ENCODE measurements around the gene PRPF8.

The PRPF8 gene

DNA sequence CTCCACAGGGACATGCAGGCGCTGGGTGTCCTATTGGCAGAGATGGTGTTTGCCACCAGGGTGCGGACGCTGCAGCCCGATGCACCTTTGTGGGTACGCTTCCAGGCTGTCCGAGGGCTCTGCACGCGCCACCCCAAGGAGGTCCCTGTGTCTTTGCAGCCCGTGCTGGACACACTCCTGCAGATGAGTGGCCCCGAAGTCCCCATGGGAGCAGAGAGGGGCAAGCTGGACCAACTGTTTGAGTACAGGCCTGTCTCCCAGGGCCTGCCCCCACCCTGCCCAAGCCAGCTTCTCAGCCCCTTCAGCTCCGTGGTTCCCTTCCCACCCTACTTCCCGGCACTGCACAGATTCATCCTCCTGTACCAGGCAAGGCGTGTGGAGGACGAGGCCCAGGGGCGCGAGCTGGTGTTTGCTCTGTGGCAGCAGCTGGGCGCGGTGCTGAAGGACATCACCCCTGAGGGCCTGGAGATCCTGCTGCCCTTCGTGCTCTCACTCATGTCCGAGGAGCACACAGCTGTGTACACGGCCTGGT, 42.7 kb upstream of the PRPF8 start:
- H3K79me1 ChIP-seq (ENCODE audit: low read length), result peaks cover 8% of the 10 kb centered on the region
- H2BK12ac ChIP-seq (ENCODE audit: low read length), result no peak overlapping the region
- peaks cover 4% of the 10 kb centered on the region for H3K9me3 ChIP-seq (ENCODE audit: insufficient read depth, low read depth, low read length)
- no peak for DNase-seq
- no peak overlapping the region for H2BK120ac ChIP-seq (ENCODE audit: insufficient read depth, low read length, poor library complexity)
- H3K27me3 ChIP-seq (ENCODE audit: insufficient read depth, low read length), result no peaks in the 10 kb centered on the region
- no peak overlapping the region for H3K27ac ChIP-seq (ENCODE audit: low read depth, low read length)
- no peak overlapping the region for H3K14ac ChIP-seq (ENCODE audit: low read length)
- H3K4me3 ChIP-seq (ENCODE audit: low read depth, low read length), result no peak overlapping the region
- no peak overlapping the region for H4K12ac ChIP-seq (ENCODE audit: low read depth, low read length)
- H2AK5ac ChIP-seq (ENCODE audit: low read length), result no peak overlapping the region
- no CpG with 5 or more reads among the region's 21 CpGs for WGBS (ENCODE audit: extremely low coverage, insufficient coverage, insufficient read length)
- peaks cover 9 to 16% of the 10 kb centered on the region in 2 experiments for H3K4me1 ChIP-seq (ENCODE audit: control insufficient read depth in 1 of 2, insufficient read depth in 2 of 2, low read length in 2 of 2)
- H3K18ac ChIP-seq (ENCODE audit: low read length), result no peak overlapping the region
- H3K79me2 ChIP-seq (ENCODE audit: control insufficient read depth, insufficient read depth, low read length, poor library complexity), result peaks cover 5% of the 10 kb centered on the region
- no peak overlapping the region for H4K8ac ChIP-seq (ENCODE audit: low read depth, low read length)
- H3K4ac ChIP-seq (ENCODE audit: low read depth, low read length), result no peak overlapping the region
- H3K4me2 ChIP-seq (ENCODE audit: low read length), result no peak overlapping the region
- H4K91ac ChIP-seq (ENCODE audit: low read depth, low read length), result no peak overlapping the region
- peaks cover 2 to 4% of the 10 kb centered on the region in 2 experiments for H3K36me3 ChIP-seq (ENCODE audit: control insufficient read depth in 1 of 2, insufficient read depth in 2 of 2, low read length in 2 of 2)
- H2AFZ ChIP-seq (ENCODE audit: insufficient read depth, low read length, poor library complexity), result no peak overlapping the region
- no peak overlapping the region for H3K23ac ChIP-seq (ENCODE audit: low read length)
- H3K9ac ChIP-seq (ENCODE audit: low read length), result no peak overlapping the region
- no peak overlapping the region for H2BK5ac ChIP-seq (ENCODE audit: low read depth, low read length, poor library complexity)

GRCh38 chr17:1726626-1727257, 42.1 kb upstream of the PRPF8 start:
- WGBS (ENCODE audit: extremely low coverage, insufficient coverage, insufficient read length), result no CpG with 5 or more reads among the region's 18 CpGs
- no peak overlapping the region for H2BK5ac ChIP-seq (ENCODE audit: low read depth, low read length, poor library complexity)
- H3K9me3 ChIP-seq (ENCODE audit: insufficient read depth, low read depth, low read length), result peaks cover 4% of the 10 kb centered on the region
- no peak overlapping the region for H3K4ac ChIP-seq (ENCODE audit: low read depth, low read length)
- no peak overlapping the region for H3K4me3 ChIP-seq (ENCODE audit: low read depth, low read length)
- H4K91ac ChIP-seq (ENCODE audit: low read depth, low read length), result no peak overlapping the region
- H3K4me2 ChIP-seq (ENCODE audit: low read length), result no peak overlapping the region
- H2BK120ac ChIP-seq (ENCODE audit: insufficient read depth, low read length, poor library complexity), result no peak overlapping the region
- no peaks in the 10 kb centered on the region for H3K27me3 ChIP-seq (ENCODE audit: insufficient read depth, low read length)
- H3K14ac ChIP-seq (ENCODE audit: low read length), result no peak overlapping the region
- H2BK12ac ChIP-seq (ENCODE audit: low read length), result no peak overlapping the region
- H3K79me1 ChIP-seq (ENCODE audit: low read length), result peaks cover 8% of the 10 kb centered on the region
- H2AK5ac ChIP-seq (ENCODE audit: low read length), result no peak overlapping the region
- H4K12ac ChIP-seq (ENCODE audit: low read depth, low read length), result no peak overlapping the region
- H3K79me2 ChIP-seq (ENCODE audit: control insufficient read depth, insufficient read depth, low read length, poor library complexity), result peaks cover 5% of the 10 kb centered on the region
- no peak overlapping the region for H4K8ac ChIP-seq (ENCODE audit: low read depth, low read length)
- peaks cover 9 to 16% of the 10 kb centered on the region in 2 experiments for H3K4me1 ChIP-seq (ENCODE audit: control insufficient read depth in 1 of 2, insufficient read depth in 2 of 2, low read length in 2 of 2)
- no peak overlapping the region for H3K27ac ChIP-seq (ENCODE audit: low read depth, low read length)
- H3K23ac ChIP-seq (ENCODE audit: low read length), result no peak overlapping the region
- H3K9ac ChIP-seq (ENCODE audit: low read length), result no peak overlapping the region
- H2AFZ ChIP-seq (ENCODE audit: insufficient read depth, low read length, poor library complexity), result no peak overlapping the region
- no peak overlapping the region for H3K18ac ChIP-seq (ENCODE audit: low read length)
- no peak for DNase-seq
- H3K36me3 ChIP-seq (ENCODE audit: control insufficient read depth in 1 of 2, insufficient read depth in 2 of 2, low read length in 2 of 2), result peaks cover 2 to 4% of the 10 kb centered on the region in 2 experiments

GRCh38 chr17:1725642-1726511, 41.2 kb upstream of the PRPF8 start:
- H3K4ac ChIP-seq (ENCODE audit: low read depth, low read length), result no peak overlapping the region
- H2BK12ac ChIP-seq (ENCODE audit: low read length), result no peak overlapping the region
- H3K14ac ChIP-seq (ENCODE audit: low read length), result no peak overlapping the region
- H3K4me3 ChIP-seq (ENCODE audit: low read depth, low read length), result no peak overlapping the region
- peak overlapping the region; percentile 11 for H2AK5ac ChIP-seq (ENCODE audit: low read length)
- no peak overlapping the region for H2BK120ac ChIP-seq (ENCODE audit: insufficient read depth, low read length, poor library complexity)
- peaks cover 4% of the 10 kb centered on the region for H3K9me3 ChIP-seq (ENCODE audit: insufficient read depth, low read depth, low read length)
- H3K27me3 ChIP-seq (ENCODE audit: insufficient read depth, low read length), result no peaks in the 10 kb centered on the region
- H4K91ac ChIP-seq (ENCODE audit: low read depth, low read length), result no peak overlapping the region
- H3K4me1 ChIP-seq (ENCODE audit: control insufficient read depth in 1 of 2, insufficient read depth in 2 of 2, low read length in 2 of 2), result peaks cover 9 to 13% of the 10 kb centered on the region in 2 experiments
- H4K12ac ChIP-seq (ENCODE audit: low read depth, low read length), result peak overlapping the region; percentile 2
- H4K8ac ChIP-seq (ENCODE audit: low read depth, low read length), result no peak overlapping the region
- H3K36me3 ChIP-seq (ENCODE audit: control insufficient read depth in 1 of 2, insufficient read depth in 2 of 2, low read length in 2 of 2), result peaks cover 2 to 4% of the 10 kb centered on the region in 2 experiments
- H3K4me2 ChIP-seq (ENCODE audit: low read length), result no peak overlapping the region
- H2BK5ac ChIP-seq (ENCODE audit: low read depth, low read length, poor library complexity), result no peak overlapping the region
- no peak overlapping the region for H3K27ac ChIP-seq (ENCODE audit: low read depth, low read length)
- peaks cover 5% of the 10 kb centered on the region for H3K79me2 ChIP-seq (ENCODE audit: control insufficient read depth, insufficient read depth, low read length, poor library complexity)
- H3K23ac ChIP-seq (ENCODE audit: low read length), result no peak overlapping the region
- DNase-seq, result no peak
- peaks cover 8% of the 10 kb centered on the region for H3K79me1 ChIP-seq (ENCODE audit: low read length)
- no peak overlapping the region for H2AFZ ChIP-seq (ENCODE audit: insufficient read depth, low read length, poor library complexity)
- H3K9ac ChIP-seq (ENCODE audit: low read length), result no peak overlapping the region
- WGBS (ENCODE audit: extremely low coverage, insufficient coverage, insufficient read length), result no CpG with 5 or more reads among the region's 54 CpGs
- no peak overlapping the region for H3K18ac ChIP-seq (ENCODE audit: low read length)

DNA sequence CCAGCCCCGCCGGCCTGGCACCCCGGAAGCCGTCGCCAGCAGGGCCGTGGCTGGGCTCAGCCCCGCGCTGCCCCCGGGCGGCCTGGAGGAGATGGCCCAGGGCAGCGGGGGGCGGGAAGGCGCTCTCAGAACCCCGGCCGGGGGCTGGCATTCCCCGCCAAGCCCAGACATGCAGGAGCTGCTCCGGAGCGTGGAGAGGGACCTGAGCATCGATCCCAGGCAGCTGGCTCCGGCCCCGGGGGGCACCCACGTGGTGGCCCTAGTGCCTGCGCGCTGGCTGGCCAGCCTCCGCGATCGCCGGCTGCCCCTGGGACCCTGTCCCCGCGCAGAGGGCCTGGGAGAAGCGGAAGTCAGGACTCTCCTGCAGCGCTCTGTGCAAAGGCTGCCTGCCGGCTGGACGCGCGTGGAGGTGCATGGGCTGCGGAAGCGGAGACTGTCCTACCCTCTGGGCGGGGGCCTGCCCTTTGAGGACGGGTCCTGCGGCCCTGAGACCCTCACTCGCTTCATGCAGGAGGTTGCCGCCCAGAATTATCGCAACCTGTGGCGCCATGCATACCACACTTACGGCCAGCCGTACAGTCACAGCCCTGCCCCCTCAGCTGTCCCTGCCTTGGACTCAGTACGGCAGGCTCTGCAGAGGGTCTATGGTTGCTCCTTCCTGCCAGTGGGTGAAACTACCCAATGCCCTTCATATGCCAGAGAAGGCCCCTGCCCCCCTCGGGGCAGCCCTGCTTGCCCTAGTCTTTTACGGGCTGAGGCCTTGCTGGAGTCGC, 40.4 kb upstream of the PRPF8 start:
- Histone ChIP-seq H3K4me1 (ENCODE audit: control insufficient read depth in 1 of 2, insufficient read depth in 2 of 2, low read length in 2 of 2) (peaks cover 9 to 13% of the 10 kb centered on the region in 2 experiments), H3K4ac (ENCODE audit: low read depth, low read length) (peak overlapping the region; percentile 54), H3K36me3 (ENCODE audit: control insufficient read depth in 1 of 2, insufficient read depth in 2 of 2, low read length in 2 of 2) (peaks cover 2 to 4% of the 10 kb centered on the region in 2 experiments), H3K14ac (ENCODE audit: low read length) (peak overlapping the region; percentile 63), H4K91ac (ENCODE audit: low read depth, low read length) (peak overlapping the region; percentile 47), H3K79me2 (ENCODE audit: control insufficient read depth, insufficient read depth, low read length, poor library complexity) (peaks cover 5% of the 10 kb centered on the region), H2AK5ac (ENCODE audit: low read length) (no peak overlapping the region), H2BK5ac (ENCODE audit: low read depth, low read length, poor library complexity) (no peak overlapping the region), H3K18ac (ENCODE audit: low read length) (peak overlapping the region; percentile 26), H3K23ac (ENCODE audit: low read length) (no peak overlapping the region), H2AFZ (ENCODE audit: insufficient read depth, low read length, poor library complexity) (peak overlapping the region; percentile 46), H3K4me3 (ENCODE audit: low read depth, low read length) (peak overlapping the region; percentile 71), H3K9me3 (ENCODE audit: insufficient read depth, low read depth, low read length) (peaks cover 4% of the 10 kb centered on the region), H4K8ac (ENCODE audit: low read depth, low read length) (peak overlapping the region; percentile 64), H4K12ac (ENCODE audit: low read depth, low read length) (peak overlapping the region; percentile 51), H3K27ac (ENCODE audit: low read depth, low read length) (peak overlapping the region; percentile 19), H2BK12ac (ENCODE audit: low read length) (peak overlapping the region; percentile 14), H2BK120ac (ENCODE audit: insufficient read depth, low read length, poor library complexity) (peak overlapping the region; percentile 3), H3K79me1 (ENCODE audit: low read length) (peaks cover 8% of the 10 kb centered on the region), H3K27me3 (ENCODE audit: insufficient read depth, low read length) (no peaks in the 10 kb centered on the region), H3K4me2 (ENCODE audit: low read length) (peak overlapping the region; percentile 70), H3K9ac (ENCODE audit: low read length) (peak overlapping the region; percentile 16)
- no peak for DNase-seq
- no CpG with 5 or more reads among the region's 51 CpGs for WGBS (ENCODE audit: extremely low coverage, insufficient coverage, insufficient read length)

All from trophoblast cell (in vitro differentiated cells and primary cell).